ENCODE results near the gene DBNDD2.

DBNDD2 gene

GRCh38 chr20:45449528-45449927 is 41.4 kb downstream of the DBNDD2 start:
- DNase-seq (ENCODE audit: low read depth in 3 of 3), result no peak

GRCh38 chr20:45450097-45450818 is 42.2 kb downstream of the DBNDD2 start:
- no peak for DNase-seq (ENCODE audit: low read depth in 3 of 3)

- no peak for DNase-seq (ENCODE audit: low read depth in 3 of 3)
Measured at GRCh38 chr20:45452238-45452637, 44.1 kb downstream of the DBNDD2 start.

GRCh38 chr20:45452772-45453691 is 44.9 kb downstream of the DBNDD2 start:
- DNase-seq (ENCODE audit: low read depth in 3 of 3), result no peak

- no peak for DNase-seq (ENCODE audit: low read depth in 3 of 3)
Measured at GRCh38 chr20:45456632-45457031, 48.5 kb downstream of the DBNDD2 start.

GRCh38 chr20:45459606-45460005 is 51.5 kb downstream of the DBNDD2 start:
- DNase-seq (ENCODE audit: low read depth in 3 of 3), result no peak

All from stimulated activated CD4-positive, alpha-beta T cell treated with anti-CD3 and anti-CD28 coated beads, TNF-alpha, amount 100 ng/mL, for 24 hours (primary cell).